Astrocyte of the cerebellum (primary cell): ENCODE measurements around the gene PNMA8A.

Experiments
- DNase-seq: peaks from one replicate; pipeline ENCODE4 v3.0.0-alpha.2; 2011; ENCODE audit warnings: low read depth
- H3K4me3 ChIP-seq: 2 replicates; pipeline ENCODE4 v1.5.1; 2011; ENCODE audit warnings: mild to moderate bottlenecking, low read depth, low read length, moderate library complexity
- in situ Hi-C: cut with HindIII; loops from 2 replicates; pipeline ENCODE4 v1.10.0; 2017; ENCODE audit warnings: low sequenced_read_pairs
- TF ChIP-seq, protein P1 (sequence below): IDR thresholded peaks from 2 replicates; pipeline ENCODE4 v1.5.1; 2012; ENCODE audit warnings: low read length, low read depth, moderate library complexity, mild to moderate bottlenecking; ENCODE audit errors: missing control alignments

The PNMA8A gene

DNA sequence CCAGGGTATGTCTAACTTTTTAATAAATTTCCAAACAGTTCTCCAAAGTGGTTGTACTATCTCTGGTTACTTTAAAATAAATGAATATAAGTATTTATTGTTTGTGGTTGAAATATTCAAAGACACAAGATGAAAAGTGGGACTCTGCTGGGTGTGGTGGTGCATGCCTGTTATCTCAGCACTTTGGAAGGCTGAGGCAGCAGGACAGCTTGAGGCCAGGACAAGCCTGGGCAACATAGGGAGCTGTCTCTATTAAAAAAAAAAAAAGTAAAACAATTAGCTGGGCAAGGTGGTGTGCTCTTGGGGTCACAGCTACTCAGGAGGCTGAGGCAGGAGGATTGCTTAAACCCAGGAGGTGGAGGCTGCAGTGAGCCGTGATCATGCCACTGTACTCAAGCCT, 10.4 kb downstream of the PNMA8A start:
- TF ChIP-seq, protein P1, sequence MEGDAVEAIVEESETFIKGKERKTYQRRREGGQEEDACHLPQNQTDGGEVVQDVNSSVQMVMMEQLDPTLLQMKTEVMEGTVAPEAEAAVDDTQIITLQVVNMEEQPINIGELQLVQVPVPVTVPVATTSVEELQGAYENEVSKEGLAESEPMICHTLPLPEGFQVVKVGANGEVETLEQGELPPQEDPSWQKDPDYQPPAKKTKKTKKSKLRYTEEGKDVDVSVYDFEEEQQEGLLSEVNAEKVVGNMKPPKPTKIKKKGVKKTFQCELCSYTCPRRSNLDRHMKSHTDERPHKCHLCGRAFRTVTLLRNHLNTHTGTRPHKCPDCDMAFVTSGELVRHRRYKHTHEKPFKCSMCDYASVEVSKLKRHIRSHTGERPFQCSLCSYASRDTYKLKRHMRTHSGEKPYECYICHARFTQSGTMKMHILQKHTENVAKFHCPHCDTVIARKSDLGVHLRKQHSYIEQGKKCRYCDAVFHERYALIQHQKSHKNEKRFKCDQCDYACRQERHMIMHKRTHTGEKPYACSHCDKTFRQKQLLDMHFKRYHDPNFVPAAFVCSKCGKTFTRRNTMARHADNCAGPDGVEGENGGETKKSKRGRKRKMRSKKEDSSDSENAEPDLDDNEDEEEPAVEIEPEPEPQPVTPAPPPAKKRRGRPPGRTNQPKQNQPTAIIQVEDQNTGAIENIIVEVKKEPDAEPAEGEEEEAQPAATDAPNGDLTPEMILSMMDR = no peak
- in situ Hi-C loops = no loop called here
- no peak overlapping the region for H3K4me3 ChIP-seq
- no peak for DNase-seq

DNA sequence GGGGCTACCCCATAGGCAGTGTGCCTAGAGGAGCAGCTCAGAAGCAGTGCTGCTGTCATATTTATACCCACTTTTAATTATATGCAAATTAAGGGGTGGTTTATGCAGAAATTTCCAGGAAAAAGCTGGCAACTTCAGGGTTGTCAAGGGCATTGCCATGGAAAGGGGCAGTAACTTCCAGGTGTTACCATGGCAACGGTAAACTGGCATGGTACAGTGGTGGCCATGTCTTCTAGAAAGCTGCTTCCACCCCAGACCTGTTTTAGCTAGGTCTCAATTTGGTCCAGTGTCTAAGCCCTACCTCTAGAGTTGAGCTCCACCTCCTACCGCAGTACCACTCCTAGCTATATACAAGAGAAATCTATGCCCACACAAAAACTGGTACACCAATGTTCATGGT, 11.3 kb downstream of the PNMA8A start:
- DNase-seq = no peak
- in situ Hi-C loops = no loop called here
- no peak overlapping the region for H3K4me3 ChIP-seq
- TF ChIP-seq, protein P1 = no peak

DNA sequence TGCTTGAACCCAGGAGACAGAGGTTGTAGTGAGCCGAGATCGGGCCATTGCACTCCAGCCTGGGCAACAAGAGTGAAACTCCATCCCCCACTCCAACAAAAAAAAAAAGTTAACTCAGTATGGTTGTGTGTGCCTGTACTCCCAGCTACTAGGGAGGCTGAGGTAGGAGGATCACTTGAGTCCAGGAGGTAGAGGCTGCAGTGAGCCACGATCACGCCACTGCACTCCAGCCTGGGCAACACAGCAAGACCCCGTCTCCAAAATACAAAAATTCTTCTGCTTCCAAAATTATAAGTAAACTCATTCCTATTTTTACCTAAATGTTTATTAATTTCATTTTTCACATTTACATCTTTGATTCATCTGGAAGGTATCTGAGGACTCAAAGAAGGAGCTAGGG, 14.4 kb downstream of the PNMA8A start:
- in situ Hi-C loops = no loop called here
- no peak overlapping the region for H3K4me3 ChIP-seq
- TF ChIP-seq, protein P1 = no peak
- no peak for DNase-seq

DNA sequence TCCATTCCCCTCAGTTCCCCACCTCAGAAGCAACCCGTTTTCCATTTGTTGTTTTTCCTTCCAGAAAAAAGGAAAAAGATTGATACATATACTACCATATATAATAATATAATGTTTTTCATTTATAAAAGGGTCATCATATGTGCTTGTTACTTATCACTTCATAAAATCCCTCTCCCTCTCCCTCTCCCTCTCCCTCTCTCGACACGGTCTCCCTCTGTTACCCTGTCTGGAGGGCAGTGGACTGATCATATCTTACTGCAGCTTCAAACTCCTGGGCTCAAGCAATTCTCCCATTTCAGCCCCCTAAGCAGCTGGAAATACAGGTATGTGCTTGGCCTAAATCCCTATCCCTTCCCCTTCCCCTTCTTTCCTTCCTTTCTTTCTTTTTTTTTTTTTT, 17.1 kb downstream of the PNMA8A start:
- DNase-seq = no peak
- in situ Hi-C loops = no loop called here
- TF ChIP-seq, protein P1 = no peak
- H3K4me3 ChIP-seq = no peak overlapping the region

DNA sequence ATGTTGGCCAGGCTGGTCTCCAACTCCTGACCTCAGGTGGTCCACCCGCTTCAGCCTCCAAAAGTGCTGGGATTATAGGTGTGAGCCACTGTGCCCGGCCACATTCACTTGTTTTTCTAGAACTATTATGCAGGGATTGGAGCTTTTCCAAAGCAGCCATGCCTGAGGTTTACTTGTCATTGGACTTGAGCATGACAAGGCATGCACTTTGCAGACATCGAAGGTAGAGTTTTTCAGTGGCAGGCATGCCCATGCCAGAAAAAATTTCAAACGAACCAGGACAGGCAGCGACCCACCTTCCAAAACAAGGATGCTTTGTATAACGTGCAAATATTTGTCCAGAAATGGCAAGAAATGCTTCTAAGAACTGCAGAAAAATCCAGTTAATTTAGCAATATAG, 17.7 kb downstream of the PNMA8A start:
- TF ChIP-seq, protein P1 = no peak
- in situ Hi-C loops = no loop called here
- no peak overlapping the region for H3K4me3 ChIP-seq

DNA sequence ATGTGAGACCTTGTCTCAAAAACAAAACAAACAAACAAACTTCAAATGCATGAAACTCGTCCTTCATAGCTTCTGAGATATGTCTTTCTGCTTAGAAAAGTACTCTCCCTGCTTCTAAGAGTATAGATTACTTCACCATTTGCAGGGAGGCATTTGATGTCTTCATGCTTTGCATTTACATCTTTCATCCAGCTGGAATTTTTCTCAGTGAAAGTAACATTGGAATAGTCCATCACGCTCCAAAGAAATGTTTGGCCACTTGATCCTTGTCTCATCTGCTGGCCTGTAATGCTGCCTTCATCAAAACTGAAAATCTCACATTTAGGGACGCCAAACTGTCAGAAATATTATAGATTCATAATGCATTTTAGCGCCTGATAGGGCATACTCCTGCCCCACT, 19.2 kb downstream of the PNMA8A start:
- TF ChIP-seq, protein P1 = no peak
- no peak overlapping the region for H3K4me3 ChIP-seq
- no peak for DNase-seq
- in situ Hi-C loops = no loop called here

More for the DNA sequence above, 17.7 kb downstream of the PNMA8A start:
- DNase-seq = no peak

DNA sequence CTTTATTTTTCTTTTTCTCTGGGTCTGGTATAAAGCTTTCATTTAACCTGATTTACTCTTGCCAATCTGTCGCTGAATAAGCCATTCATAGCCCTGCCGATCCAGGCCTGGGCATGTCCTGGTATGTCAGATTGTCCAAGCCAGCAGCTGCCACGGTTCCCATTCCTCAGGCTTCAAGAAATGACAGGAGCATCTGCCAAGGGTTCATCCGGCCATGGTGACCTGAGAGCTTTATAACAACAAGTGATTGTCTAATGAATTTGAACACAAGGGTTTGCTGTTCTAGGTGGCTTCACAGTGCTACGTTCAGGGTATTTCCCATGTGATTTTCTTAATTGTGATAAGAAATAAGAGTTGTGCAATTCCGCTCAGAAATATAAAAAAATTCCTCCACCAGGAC, 20.0 kb downstream of the PNMA8A start:
- H3K4me3 ChIP-seq = no peak overlapping the region
- TF ChIP-seq, protein P1 = no peak
- DNase-seq = no peak
- in situ Hi-C loops = no loop called here
